ENCODE measurements around the gene PTTG2.

PTTG2 gene

DNA sequence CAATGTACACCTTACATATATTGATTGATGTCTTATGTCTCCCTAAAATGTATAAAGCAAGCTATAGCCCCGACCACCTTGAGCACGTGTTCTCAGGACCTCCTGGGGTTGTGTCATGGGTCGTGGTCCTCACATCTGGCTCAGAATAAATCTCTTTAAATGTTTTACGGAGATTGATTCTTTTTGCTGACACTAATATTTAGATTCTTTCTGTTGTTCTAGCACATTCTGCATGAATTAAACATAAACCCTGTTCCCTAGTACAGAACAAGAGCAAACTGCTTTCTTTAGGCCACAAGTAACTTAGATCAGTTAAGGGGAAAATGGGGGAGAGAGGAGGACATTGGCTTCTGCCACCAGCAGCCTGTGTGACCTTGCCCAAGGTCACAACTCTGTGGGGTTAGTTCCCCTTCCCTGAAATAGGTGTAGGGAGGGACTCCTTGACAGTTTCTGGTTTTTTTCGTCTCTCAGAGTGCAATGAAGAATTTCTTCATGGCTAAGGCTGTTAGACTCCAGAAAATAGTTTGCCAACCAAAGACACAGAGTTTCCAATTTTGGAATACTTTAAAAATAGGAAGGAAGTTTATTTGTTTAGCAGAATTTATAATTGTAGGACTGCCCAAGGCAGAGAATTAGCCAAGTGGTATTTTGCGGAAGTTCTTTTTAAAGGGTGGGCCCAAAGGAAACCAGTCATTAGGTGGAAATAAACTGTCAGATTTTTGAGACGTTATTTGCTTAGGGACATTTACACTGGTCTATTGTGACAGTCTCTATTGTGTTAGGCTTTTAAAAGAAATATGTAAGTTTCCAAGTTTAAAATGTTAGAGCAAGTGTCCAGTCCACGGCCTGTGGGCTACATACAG is 29.4 kb downstream of the PTTG2 start:
- no peak for DNase-seq (ENCODE audit: low spot score)

DNA sequence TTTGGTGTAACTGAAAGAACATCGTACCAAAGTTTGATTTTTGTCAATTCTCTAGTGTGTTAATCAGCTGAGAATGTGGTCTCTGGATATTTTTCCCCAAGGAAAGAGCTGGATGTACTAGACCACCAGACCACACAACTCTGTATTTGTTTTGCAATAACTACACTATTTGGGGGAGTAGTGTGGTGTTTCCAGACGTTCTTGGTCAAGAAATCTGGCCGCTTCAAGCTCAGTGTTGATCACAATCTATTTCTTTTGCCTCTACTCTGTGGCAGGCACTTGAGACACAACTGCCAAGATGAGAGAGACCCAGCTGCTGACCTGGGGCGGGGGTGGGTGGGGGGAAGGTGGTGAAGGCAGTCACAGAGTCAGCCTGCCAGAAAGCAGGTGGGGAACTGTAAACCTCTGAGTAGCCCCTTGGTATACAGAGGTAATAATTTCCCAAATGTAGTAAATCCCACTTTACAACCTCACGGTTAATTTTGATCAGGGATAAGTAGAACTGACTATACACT is 30.6 kb downstream of the PTTG2 start:
- no peak for DNase-seq (ENCODE audit: low spot score)

DNA sequence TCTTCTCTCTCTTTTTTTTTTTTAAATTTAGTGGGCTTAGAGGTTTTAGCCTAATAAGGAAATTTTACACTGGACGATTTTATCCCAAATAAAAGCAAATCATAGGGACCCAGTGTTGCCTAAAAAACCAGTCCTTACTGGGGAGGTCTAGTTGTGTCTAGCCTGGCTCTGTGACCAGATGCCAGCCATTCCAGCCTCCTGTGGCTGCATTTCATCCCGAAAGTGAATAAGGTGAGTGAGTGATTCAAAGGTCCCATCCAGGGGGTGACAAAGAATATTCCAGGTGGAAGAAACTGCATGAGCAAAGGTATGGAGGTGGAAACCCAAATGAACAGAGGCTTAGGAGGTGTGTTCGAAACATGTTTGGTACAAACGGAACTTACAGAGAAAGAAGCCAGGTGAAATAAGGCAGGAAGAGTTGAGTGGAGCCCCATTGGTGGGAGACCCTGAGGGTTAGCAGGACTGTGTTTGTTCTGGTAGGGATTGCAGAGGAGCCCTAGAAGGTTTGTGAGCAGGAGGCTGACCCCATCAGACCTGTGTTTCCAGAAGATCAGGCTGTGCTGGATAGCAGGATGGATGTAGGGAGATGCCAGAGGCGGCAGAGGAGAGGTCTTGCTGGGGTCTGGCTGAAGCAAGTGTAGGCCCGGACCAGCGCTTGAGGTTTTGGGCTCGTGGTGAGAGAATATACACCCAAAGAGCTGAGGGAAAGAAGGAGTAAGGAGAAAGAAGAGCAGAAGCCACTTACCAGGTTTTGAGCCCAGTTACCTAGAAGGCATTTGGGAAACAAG is 31.6 kb downstream of the PTTG2 start:
- DNase-seq (ENCODE audit: low spot score) = no peak

DNA sequence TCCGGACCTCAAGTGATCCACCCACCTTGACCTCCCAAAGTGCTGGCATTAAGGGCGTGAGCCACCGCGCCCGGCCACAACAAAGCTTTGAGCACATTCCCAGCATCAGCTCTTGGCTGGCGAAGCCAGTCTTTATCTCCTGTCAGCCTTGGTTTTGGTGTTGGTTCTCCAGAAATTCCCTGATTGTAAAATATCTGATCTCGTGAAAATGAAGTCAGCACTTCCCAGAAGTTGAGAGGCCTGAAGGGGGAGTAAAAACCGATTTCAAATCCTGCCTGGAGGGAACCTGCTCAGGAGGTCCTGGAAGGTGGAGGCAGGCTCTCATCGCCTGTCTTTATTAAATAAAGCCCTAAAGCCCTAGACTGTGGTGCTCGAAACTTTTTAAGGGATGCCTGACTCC is 33.6 kb downstream of the PTTG2 start:
- no peak for DNase-seq (ENCODE audit: low spot score)

DNA sequence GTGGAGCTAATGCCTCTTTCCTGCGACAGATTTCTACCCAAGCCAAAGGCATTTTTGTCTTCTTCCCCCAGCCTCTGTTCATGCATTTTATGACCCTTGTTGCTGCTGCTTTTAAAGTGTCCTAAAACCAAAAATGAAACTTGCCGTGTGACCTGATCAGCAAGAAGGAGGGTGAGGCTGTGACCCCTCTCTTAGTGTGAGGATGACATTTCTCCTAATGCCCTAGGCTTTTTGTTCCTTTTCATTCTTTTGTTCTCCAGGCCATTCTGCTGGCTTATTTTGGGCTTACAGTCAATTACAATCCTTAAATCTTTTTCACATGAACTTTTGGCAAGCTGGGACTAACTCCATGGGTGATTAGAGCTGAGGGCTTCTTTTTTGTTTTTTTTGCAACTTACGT is 34.4 kb downstream of the PTTG2 start:
- no peak for DNase-seq (ENCODE audit: low spot score)

DNA sequence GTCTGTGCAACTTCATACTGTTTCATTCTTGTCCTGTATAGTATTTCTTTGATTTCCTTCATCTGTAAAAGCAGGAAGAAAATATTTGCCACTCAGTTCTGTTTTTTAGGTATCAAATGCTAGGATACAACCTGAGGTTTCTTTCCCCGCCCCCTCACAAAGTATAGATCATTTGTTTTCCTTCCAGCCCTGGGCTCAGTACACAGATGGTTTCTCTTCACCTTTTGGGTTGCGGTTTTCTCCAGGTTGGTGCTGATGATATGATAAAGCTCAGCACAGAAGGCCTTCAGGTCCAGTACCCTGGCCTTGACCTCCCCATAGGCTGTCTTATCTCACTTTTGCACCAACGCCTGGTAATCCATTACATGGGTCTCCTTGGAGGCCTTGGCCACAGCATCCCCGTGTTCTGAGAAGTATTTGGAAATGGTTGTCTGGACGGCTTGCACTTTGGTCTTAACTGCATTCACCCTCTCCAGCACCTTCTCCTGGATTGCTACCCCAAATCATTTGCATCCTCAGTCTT is 35.2 kb downstream of the PTTG2 start:
- no peak for DNase-seq (ENCODE audit: low spot score)

DNA sequence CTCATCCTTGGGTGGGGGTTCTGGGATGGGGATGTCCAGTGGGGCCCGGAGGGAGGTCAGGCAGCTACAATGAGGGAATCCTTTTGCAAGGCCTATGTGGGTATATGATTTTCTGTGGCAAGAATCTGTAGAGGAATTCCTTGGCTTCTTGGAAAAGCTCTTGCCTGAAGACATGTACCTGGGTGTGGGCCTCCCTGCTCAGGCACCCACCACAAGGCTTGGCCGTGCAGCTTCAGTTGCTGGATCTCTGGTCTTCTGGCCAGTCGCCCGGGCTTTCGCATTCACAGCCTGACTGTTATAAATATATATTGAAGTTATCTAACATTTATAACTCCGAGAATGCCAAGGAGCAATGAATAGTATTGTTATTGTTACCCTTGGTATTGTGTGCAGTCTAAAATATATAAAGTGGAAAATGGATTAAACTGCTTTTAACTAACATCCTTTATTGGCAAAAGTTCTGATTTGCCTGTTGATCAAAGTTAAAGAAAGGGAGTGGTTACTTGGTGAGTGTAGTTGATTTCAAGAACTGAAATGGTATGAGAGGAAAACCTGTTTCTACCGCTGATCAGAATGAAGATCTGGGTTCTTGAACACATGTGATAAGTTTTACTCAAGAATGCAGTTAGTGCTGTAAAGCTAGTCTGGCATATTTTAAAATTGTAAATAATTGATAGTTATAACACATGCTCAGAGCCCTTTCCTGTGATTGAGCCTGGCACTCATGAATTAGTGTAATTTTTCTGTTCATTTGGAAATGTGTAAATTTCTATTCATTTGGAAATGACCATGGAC is 36.0 kb downstream of the PTTG2 start:
- no peak for DNase-seq (ENCODE audit: low spot score)

DNA sequence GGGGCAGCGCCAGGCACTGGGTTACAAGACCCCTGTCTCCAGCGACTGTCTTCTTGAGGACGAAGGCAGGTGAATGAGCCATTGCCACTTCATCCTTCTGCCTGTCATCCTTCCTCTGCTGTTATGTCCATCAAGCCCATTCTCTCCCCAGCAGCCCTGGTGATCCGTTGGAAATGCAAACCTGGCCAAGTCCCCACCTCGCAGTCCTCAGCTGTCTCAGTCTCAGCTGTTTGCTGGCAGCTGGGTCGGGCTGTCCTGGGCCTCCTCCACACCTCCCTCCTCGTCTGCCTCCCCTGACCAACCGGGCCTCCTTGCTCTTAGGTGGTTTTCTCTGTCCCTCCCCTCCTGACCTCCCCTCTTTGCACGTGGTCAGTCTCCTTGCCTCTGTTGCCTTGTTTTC is 38.0 kb downstream of the PTTG2 start:
- DNase-seq (ENCODE audit: low spot score) = no peak

DNA sequence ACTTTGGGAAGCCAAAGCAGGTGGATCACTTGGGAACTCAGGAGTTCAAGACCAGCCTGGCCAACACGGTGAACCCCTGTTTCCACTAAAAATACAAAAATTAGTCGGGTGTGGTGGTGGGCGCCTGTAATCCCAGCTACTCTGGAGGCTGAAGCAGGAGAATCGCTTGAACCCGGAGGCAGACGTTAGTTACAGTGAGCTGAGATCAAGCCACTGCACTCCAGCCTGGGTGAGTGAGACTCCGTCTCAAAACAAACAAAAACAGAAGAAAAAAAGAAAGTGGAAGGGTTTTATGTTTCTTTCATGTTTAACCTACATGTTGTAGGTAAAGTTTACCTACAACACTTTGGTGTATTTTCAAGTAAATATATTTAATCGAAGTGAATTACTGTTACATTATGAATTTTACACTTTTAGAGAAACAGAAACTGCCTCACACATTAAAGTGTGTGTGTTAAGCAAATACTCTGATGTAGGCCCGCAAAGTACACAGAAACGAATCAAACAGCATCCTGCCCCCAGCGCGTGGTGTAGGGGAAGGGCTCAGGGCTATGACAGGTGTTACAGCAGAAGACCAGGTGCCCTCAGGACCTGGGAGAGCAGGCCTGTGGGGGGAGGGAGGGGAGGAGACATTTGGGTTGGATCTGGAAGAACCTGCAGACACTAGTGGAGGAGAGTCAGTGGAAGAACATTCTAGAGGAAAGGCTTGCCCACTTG is 39.0 kb downstream of the PTTG2 start:
- DNase-seq (ENCODE audit: low spot score) = no peak

DNA sequence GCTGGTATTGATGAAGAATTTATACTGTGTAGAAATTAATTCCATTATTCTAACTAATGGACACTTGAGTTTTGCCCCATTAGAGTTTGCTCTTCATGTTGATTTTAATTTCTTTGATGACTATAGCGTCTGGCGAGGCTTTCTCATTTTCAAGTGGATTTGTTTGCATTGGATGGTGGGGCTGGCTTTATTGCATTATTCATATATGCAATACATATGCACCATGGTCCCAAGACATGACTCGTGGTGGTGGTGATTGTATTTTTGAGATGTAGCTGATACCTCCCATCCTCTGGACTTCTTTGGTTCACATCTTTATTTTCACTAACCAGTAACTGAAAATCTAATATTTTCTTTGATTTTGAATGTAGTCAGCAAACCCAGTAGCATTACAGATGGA is 39.8 kb downstream of the PTTG2 start:
- no peak for DNase-seq (ENCODE audit: low spot score)

DNA sequence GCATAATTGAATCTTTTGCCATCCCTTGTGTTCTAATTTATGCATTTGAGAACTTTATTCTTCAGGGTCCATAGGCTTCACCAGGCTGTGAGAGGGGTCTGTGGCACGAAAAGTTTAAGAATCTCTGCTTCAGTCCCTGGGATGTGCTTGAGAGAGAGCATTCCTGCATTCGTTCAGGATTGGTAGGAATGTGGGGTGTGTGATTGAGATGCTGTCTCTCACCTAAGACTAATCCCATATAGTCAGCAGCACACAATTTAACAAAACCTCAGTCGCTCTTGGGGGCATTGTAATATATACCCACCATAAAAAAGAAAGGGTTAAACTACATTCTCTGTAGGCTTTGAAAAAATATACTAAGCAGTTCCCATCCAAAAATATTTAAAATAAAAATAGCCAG is 41.7 kb downstream of the PTTG2 start:
- no peak for DNase-seq (ENCODE audit: low spot score)

DNA sequence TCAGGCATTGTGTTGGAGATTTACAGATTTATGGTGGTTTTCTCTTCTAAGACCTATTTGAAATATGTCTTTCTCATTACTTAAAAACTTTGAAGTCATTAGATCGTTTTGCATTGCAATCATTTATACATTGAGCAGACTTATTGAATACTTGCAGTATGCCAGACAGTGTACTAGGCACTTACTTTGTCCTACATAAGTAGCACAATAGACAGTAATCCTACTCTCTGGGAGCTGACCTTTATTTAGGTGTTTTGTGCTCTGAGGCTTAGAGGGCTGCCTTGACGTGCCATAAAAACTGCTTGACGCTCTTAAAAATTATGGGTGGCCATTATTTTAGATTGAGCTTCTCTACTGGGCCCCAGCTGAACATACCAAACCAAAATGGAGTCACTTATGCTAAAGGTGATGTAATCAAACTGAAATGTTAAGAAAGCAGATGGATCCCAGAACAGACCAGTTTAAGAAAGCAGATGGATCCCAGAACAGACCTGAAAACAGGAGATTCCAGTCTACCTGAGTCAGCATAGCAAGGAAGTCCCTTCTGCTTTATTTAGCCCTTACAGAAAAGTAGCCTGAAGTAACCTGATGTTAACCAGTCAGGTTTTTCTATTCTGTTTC is 42.4 kb downstream of the PTTG2 start:
- no peak for DNase-seq (ENCODE audit: low spot score)

DNA sequence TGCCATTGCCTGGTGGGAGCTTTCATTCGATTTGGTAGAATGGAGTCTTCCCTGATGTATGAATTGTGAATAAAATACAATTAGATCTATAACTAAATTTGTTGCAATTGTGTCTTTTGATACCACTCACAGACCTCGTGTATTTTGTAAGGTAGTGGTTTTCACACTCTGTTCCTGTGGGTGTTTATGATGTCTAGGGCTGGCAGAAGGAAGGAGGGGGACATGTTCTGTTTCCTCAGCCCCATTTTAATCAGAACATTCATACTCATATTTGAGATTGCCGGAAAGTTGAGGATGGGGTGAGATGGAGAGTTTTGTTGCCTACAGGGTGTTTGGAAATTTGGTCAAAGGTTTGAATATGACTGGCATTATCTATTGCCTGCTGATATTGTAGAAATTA is 42.9 kb downstream of the PTTG2 start:
- no peak for DNase-seq (ENCODE audit: low spot score)

DNA sequence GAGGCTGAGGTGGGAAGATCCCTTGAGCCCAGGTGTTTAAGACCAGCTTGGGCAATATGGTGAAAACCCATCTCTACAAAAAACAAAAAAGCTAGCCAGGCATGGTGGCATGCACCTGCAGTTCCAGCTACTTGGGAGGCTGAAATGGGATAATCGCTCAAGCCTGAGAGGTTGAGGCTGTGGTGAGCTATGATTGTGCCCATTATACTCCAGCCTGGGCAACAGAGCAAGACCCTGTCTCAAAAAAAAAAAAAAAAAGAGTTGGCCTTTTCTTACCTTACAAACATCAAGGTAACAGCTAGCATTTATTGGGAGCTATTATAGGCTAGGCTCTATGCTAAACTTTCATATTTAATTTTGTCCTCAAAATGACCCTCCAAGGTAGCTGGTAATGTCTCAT is 43.4 kb downstream of the PTTG2 start:
- no peak for DNase-seq (ENCODE audit: low spot score)

DNA sequence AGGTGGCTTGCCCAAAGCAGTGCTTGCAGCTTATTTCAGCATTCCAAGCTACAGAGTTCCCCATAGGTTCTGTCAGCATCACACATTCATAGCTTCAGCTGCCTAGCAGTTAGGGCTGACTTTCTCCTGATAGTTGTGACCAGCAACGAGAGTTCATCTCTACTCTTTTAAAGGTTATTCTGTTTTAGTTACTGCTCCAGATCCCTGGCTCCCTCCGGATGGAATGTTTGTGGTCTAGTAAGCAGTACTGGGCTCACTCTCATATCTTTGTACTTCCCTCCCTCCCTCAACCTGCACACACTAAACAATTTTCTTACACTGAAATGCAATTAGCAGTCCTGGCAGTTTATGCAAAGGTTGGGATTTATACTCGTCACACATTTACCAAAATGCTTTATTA is 43.9 kb downstream of the PTTG2 start:
- DNase-seq (ENCODE audit: low spot score) = peak; percentile 12

DNA sequence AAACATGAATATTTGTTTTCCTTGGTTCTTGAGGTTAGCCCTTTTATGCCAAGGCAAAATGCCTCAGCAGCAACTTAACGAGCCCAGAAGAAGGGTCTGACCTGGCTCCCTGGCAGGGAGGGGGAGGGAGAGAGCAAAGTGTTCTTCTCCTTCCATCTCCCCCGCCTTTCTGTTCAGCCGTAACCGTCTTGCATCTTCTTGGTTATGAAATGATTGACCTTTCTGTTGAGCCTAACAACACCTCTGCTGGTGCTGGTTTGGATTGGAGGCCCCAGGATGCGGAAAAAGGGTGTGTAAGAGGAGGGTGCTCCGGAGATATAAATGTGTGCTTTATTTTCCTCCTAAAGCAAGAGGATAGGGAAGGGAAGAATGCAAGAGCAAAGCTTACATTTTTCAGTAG is 44.7 kb downstream of the PTTG2 start:
- DNase-seq (ENCODE audit: low spot score) = no peak

DNA sequence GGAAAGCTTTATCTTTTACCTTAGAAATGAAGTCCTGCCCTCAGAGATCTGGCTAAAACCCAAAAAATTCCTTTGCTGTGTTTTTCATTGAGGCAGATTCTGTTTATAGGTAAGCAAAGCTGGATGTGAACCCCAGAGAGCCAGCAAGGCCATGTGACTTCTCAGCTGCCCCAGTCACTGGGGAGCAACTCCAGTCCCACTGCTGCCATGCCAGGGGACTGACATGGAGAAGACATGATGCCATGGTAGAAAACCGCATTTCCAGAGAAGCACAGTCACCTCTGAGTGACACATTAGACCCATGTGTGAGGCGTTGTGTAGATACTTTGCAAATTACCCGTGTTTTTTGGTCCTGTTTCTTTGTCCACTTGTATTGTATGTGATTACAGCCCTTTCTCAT is 45.4 kb downstream of the PTTG2 start:
- no peak for DNase-seq (ENCODE audit: low spot score)

DNA sequence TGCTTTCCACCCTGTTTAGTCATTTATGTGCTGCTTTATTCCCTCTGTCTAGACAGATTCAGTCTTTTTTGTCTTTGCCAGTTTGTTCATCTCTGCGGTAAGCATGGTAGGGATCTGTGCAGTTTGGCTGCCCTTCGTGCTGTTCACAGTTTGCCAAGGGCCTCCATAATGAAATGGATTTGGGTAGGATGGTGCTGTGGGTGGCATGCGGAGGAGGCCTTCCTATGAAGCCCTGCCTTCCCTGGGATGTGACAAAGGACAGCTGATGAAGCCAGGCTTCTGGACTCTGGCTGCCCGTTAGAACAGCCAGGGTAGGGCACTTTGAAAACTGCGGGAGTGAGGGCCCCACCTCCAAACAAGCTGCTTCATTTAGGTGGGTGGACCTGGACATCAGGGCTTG is 47.4 kb downstream of the PTTG2 start:
- no peak for DNase-seq (ENCODE audit: low spot score)

DNA sequence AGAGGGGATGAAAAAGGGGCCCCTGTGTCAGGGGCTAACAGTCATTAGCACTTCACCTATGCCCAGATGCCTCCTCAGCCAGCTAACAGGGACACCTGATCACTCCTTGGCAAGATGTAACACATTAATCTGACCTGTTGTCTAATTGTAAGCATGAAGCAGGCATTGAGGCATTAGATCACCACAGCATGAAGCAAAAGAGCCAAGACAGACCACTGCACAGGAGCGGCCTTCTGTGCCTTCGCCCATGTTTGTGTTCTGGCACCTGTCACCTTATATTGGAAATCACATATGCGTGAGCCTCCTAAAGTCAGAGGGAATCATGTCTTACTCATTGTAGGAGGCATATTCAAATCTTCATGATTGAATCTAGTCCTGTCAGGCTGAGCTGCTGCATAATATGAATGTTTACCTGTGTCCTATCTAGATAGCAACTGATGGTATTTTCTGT is 48.4 kb downstream of the PTTG2 start:
- no peak for DNase-seq (ENCODE audit: low spot score)

DNA sequence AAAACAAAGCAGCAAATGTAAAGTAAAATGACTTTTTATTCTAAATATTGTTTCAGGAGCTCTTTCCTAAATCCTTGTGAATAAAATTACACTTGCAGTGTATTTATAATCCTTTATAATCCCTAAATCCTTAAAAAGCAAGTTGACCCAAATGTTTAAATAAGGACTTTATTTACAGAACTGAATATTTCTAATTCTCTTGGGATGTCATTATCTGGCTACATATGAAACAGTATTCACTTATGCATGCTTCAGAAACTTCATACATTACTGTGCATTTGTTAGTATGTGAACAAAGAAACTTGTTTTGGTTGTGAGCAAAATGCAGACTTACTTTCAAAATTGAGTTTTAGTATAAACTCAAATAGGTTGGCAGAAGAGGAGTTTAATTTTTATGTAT is 49.2 kb downstream of the PTTG2 start:
- DNase-seq (ENCODE audit: low spot score) = no peak

DNA sequence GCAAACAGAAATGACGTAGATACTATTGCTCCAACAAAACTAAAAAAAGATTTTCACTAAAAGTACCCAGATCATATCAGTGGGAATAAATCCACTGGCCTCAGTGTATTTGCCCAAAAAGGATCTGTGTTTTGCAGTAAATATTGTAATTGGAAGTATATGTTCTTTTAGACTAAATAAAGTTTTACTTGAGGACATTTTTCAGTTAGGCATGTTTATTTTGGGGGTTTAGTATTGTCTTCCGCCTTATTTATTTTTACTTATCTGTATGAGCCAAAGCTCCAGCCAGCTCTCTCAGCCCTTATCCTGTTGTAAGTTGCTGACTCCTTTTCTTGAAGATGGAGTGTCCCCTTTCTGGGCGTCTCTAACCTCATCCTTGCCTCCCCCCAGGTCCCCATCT is 49.8 kb downstream of the PTTG2 start:
- no peak for DNase-seq (ENCODE audit: low spot score)
